Measurements from ENCODE around the gene ITGAD. TPM values are rescaled to one million over a fixed set of nuclear protein-coding genes. Genes with fewer than 3 reads are reported as not detected.
A peak's percentile ranks its signal among the peaks of the same experiment; 100 is the strongest.

The ITGAD gene
- total RNA-seq (2014; rRNA removed; shearing (Covaris generic)) = 0.03 TPM in 1 of 2 replicates, not detected in the other
- not detected in 2 replicates for polyA plus RNA-seq (2015; cell fraction: cytosol; rRNA removed)
- 0.02 and 0.10 TPM in 2 replicates for polyA plus RNA-seq (2015; cell fraction: nucleus; rRNA removed)

DNA sequence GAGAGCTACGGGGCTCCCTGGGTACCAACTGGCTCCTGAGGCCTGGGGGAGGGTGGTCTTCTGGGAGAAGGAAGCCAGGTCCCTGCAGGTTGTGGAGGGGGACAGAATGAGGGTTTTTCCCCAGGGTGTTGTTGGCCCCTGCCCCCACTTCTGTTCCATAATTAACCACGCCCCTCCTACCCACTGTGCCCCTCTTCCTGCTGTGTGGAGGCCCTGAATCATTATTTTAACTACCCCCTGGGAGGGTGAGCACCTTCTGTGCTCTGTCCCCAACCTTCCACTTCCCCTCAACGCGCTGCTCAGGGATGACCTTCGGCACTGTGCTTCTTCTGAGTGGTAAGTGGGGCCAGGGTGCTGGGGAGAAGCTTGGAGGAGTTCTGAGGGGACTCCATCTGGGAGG, at the start of gene ITGAD:
Gene ITGAD, plus strand, starts transcription at position 280 of the 400 bp plus-strand sequence. Its CDS starts 26 bp downstream, at position 306.
- no peak for DNase-seq (ENCODE audit: low read depth)

- DNase-seq (ENCODE audit: low read depth) = no peak
These were observed 48.4 kb upstream of the ITGAD start for GRCh38 chr16:31344712-31345111.

DNA sequence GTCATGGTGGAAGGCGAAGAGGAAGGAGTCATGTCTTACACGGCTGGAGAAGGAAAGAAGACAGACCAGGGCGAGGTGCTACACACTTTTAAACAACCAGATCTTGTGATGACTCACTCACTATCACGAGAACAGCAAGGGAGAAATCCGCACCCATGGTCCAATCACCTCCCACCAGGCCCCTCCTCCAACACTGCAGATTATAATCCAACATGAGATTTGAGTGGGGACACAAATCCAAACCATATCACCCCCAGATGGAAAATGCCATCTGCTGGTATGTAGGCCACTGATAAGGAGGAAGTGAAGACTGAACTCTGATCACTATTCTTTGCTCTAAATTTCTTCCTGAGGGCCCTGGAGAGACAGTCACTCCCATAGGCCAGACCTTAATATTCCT, 45.7 kb upstream of the ITGAD start:
- DNase-seq (ENCODE audit: low read depth) = peak; percentile 24

- no peak for DNase-seq (ENCODE audit: low read depth)
These were observed 44.6 kb upstream of the ITGAD start for GRCh38 chr16:31348579-31348978.

GRCh38 chr16:31350275-31351005, 42.7 kb upstream of the ITGAD start:
- no peak for DNase-seq (ENCODE audit: low read depth)

DNA sequence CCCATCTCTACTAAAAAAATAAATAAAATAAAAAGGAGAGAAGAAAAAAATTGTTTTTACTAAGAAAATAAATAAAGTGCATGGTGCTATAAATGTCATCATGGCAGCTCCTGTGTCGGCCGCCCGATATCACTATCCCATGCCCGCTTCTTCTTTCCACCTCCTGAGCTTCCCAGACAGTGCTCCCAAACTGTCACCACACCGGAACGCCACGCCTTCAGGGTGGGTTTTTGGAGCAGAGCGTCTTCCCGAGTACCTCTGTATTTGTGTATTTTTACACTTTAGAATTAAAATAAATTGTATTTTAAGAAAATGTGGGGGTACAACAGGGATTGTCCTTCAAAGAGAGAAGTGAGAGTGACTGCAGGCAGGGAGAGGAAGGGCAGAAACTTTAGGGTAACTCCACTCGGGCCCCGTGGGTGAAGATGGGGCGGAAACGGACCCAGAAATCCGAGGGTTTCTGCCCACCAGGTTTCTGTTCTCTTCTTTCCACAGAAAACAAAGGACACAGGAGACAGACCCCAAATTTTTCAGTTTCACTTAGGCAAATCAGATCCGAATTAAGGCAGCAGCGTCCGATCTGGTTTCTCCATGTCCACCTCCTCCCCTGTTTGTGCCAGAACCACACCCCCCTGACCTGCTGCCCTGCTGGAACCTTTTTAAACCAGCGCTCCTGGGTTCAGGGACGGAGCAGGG, 41.7 kb upstream of the ITGAD start:
- DNase-seq (ENCODE audit: low read depth) = no peak

- DNase-seq (ENCODE audit: low read depth) = peak; percentile 25
These were observed 41.2 kb upstream of the ITGAD start for GRCh38 chr16:31351942-31352325.

DNA sequence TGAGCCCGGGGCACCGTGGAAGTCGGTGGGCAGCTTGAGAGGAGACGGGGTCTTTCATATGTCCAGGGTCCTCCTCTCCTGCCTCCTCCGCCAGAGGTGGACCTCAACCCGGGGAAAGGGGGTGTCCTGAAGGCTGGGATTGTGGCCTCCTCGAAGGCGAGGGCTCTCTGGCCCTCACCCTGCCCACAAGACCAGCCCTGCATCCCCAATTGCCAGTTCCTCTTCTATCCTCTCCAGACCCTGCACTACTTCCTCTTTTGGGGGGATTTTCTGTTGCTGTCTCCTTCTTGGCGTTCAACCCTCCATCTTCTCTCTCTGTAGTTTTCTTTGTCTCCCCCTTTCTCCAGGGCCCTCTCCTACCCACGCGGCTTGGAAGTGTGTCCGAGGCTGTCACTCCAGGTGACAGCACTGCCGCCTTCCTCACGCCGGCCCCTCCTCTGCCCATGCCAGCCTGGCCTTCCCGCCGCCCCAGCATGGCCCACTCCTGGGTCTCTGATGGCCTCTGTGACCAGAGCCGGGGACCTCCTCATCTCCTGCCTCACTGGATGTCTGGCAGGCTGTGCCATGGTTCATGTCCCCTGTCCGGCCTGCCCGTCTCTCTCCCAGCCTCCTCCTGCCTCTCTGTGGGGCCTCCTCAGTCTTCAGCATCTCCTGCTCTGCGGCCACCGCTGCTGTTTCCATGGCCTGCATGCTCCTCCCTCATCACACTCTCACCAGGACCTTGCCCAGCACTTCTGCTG, 40.6 kb upstream of the ITGAD start:
- DNase-seq (ENCODE audit: low read depth) = no peak

DNA sequence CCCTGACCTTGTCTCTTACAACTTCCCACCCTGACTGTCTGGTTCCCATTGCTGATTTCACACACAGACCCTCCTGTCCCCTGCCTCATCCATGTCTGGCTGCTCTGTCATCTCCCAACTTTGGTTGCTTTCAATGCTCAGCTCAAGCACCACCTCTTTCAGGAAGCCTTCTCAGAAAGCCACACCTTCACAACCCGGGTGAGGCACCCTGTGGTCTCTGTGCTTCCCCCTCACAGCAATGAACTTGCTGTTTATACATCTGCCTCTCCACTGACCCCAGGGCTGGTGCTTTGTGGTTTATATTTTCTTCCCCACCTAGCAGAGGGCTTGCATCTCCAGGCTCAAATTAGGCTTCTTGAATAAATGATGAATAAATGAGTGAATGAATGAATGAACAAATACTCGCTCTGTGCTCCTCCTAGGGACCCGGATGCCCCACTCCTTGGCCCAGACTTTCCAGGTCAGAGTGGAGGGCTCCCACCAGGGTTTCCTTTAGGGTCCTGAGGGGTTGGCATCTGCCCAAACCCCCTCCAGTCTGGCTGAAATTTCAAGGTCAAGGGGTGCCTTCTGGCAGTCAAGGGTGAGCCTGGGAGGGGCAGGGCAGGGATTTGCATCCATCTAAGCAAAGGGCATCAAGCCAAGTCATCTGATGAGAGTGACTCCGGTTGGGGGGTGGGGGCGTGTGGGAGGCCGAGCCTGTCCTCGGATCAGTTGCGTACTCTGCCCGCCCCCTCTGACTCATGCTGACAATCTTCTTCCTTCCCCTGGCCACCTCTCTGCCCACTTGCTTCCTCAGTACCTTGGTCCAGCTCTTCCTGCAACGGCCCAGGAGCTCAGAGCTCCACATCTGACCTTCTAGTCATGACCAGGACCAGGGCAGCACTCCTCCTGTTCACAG, 38.5 kb upstream of the ITGAD start, which contains the start of gene ITGAX:
Gene ITGAX, plus strand, starts transcription at position 783 of the 898 bp plus-strand sequence. Its CDS starts 79 bp downstream, at position 862.
- peak; percentile 87 for DNase-seq (ENCODE audit: low read depth)

- no peak for DNase-seq (ENCODE audit: low read depth)
These were observed 37.6 kb upstream of the ITGAD start for GRCh38 chr16:31355431-31356100.

DNA sequence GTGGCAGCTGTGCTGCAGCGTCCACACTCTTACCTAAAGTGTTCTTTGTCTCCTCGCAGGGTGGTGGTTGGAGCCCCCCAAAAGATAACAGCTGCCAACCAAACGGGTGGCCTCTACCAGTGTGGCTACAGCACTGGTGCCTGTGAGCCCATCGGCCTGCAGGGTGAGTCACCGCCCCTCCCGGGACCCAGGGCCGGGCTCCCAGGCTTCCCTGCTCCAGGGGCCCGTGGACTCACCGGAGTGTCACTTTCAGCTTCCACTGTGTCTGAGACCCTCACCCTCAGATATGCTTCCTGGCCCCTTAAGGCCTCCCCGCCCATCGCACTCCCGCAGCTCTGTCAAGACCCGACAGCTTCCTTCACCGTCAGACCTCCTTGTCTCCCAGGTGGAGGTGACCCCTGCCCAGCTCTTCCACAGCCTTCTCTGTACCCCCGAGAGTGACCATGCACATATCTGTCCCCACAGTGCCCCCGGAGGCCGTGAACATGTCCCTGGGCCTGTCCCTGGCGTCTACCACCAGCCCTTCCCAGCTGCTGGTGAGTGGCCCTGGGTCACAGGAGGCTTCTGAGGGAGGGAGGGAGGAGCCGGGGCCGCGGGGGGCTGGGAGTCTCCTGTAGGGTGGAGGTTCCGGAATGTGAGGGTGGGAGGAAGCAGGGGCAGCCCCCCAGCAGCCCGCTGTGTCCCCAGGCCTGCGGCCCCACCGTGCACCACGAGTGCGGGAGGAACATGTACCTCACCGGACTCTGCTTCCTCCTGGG, 36.4 kb upstream of the ITGAD start:
- no peak for DNase-seq (ENCODE audit: low read depth)

- no peak for DNase-seq (ENCODE audit: low read depth)
These were observed 35.6 kb upstream of the ITGAD start for GRCh38 chr16:31357324-31358109.

DNA sequence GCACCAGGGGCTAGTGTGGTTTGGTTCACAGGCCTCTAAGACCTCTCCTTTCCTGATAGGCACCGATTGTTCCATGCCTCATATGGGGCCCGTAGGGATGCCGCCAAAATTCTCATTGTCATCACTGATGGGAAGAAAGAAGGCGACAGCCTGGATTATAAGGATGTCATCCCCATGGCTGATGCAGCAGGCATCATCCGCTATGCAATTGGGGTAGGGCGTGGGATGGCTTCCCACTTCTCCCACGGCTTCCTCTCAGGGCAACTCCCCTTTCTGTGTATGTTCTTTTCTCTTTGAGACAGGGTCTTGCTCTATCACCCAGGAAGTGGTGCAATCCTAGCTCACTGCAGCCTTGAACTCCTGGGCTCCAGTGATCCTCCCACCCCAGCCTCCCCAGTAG, 32.9 kb upstream of the ITGAD start:
- no peak for DNase-seq (ENCODE audit: low read depth)

GRCh38 chr16:31361201-31362110, 31.7 kb upstream of the ITGAD start:
- DNase-seq (ENCODE audit: low read depth) = no peak

- DNase-seq (ENCODE audit: low read depth) = no peak
These were observed 30.4 kb upstream of the ITGAD start for GRCh38 chr16:31362476-31363405.

DNA sequence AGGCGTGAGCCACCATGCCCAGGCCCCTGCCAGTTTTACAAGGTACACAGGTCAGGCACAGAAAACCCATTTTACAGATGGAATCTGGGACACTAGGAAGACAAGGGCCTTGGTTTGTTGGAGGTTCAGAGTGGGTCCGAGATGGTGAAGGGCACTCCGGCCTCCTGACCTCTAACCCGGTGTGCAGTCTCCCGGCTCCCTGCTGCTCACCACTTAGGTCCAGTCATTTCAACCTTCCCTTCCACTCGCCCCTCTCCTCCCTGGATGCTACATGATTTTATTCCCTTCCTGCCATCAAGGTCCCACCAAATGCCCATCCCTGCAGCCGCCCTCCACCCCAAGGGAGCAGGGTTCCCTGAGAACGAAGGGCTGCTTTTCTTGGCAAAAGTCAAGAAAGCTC, 29.4 kb upstream of the ITGAD start:
- DNase-seq (ENCODE audit: low read depth) = no peak
